Measurements from ENCODE around the gene ZNF778.
"Not testable (repeated sequence)": the region's sequence is repeated elsewhere in the genome, so short reads cannot be mapped to it uniquely, and the experiment has no call there.

Gene ZNF778

GRCh38 chr16:89191033-89191900 lies 26.2 kb upstream of the ZNF778 start:
- no peaks in the 10 kb centered on the region for H3K9me3 ChIP-seq (ENCODE audit: control insufficient read depth, low read length)
- WGBS: 87% methylated on average over 37 of the region's 44 CpGs
- H3K23ac ChIP-seq (ENCODE audit: low read length in 2 of 2): no peak overlapping the region
- no peaks in the 10 kb centered on the region for H3K36me3 ChIP-seq (ENCODE audit: control insufficient read depth in 1 of 2, insufficient read depth in 2 of 2, low read depth in 1 of 2, low read length in 2 of 2)
- no peak overlapping the region for H3K18ac ChIP-seq (ENCODE audit: low read depth in 1 of 2, low read length in 2 of 2)
- no peak overlapping the region for H3K4ac ChIP-seq (ENCODE audit: low read depth in 1 of 2, low read length in 2 of 2)
- no peak overlapping the region for H2BK120ac ChIP-seq (ENCODE audit: low read depth, low read length)
- H3K79me1 ChIP-seq (replicated peaks; ENCODE audit: low read length, poor library complexity, severe bottlenecking): no peaks in the 10 kb centered on the region
- H3K4me2 ChIP-seq (ENCODE audit: low read length, poor library complexity, severe bottlenecking): peak overlapping the region; percentile 16
- H3K14ac ChIP-seq (ENCODE audit: low read length in 2 of 2): no peak overlapping the region
- no peak for DNase-seq
- H4K8ac ChIP-seq (ENCODE audit: low read length): no peak overlapping the region
- no peak overlapping the region for H3K27ac ChIP-seq (ENCODE audit: low read length, poor library complexity, severe bottlenecking)
- H2BK12ac ChIP-seq (ENCODE audit: low read length in 2 of 2): no peak overlapping the region
- H3K4me1 ChIP-seq (ENCODE audit: control insufficient read depth, insufficient read depth, low read depth, low read length): peaks cover 12% of the 10 kb centered on the region
- H2BK5ac ChIP-seq (ENCODE audit: low read depth, low read length, poor library complexity, severe bottlenecking): no peak overlapping the region
- no peak overlapping the region for H2BK15ac ChIP-seq (ENCODE audit: low read depth, poor library complexity, severe bottlenecking)
- H3K9ac ChIP-seq (ENCODE audit: low read length): no peak overlapping the region
- peaks cover 0 to 31% of the 10 kb centered on the region in 2 experiments for H3K27me3 ChIP-seq (ENCODE audit: control insufficient read depth in 1 of 2, insufficient read depth in 1 of 2, low read length in 2 of 2)
- no peak overlapping the region for H2AFZ ChIP-seq (ENCODE audit: low read depth, low read length)
- H3K4me3 ChIP-seq (ENCODE audit: insufficient read depth in 1 of 2, low read depth in 1 of 2, low read length in 2 of 2): peak overlapping the region in 1 of 2 experiments; percentile 14
- no peak overlapping the region for H2AK5ac ChIP-seq (ENCODE audit: low read length, severe bottlenecking)
- no peak overlapping the region for H4K91ac ChIP-seq (ENCODE audit: low read length)

- peak overlapping the region; percentile 61 for H4K91ac ChIP-seq (ENCODE audit: low read length)
- H3K23ac ChIP-seq (ENCODE audit: low read length in 2 of 2): peak overlapping the region in 1 of 2 experiments; percentile 26
- no peak overlapping the region for H3K27ac ChIP-seq (ENCODE audit: low read length, poor library complexity, severe bottlenecking)
- H2BK15ac ChIP-seq (ENCODE audit: low read depth, poor library complexity, severe bottlenecking): no peak overlapping the region
- H3K4me2 ChIP-seq (ENCODE audit: low read length, poor library complexity, severe bottlenecking): peak overlapping the region; percentile 98
- H2AFZ ChIP-seq (ENCODE audit: low read depth, low read length): peak overlapping the region; percentile 79
- no peaks in the 10 kb centered on the region for H3K79me1 ChIP-seq (replicated peaks; ENCODE audit: low read length, poor library complexity, severe bottlenecking)
- peak overlapping the region; percentile 96 for H4K8ac ChIP-seq (ENCODE audit: low read length)
- H3K9ac ChIP-seq (ENCODE audit: low read length): no peak overlapping the region
- no peaks in the 10 kb centered on the region for H3K9me3 ChIP-seq (ENCODE audit: control insufficient read depth, low read length)
- peak overlapping the region; percentile 81 for H2BK120ac ChIP-seq (ENCODE audit: low read depth, low read length)
- 14% methylated on average over 9 of the region's 19 CpGs for WGBS
- H3K14ac ChIP-seq (ENCODE audit: low read length in 2 of 2): peak overlapping the region in 1 of 2 experiments; percentile 83
- DNase-seq: no peak
- H3K4me3 ChIP-seq (ENCODE audit: insufficient read depth in 1 of 2, low read depth in 1 of 2, low read length in 2 of 2): peak overlapping the region; percentile 60 to 70
- no peak overlapping the region for H3K4ac ChIP-seq (ENCODE audit: low read depth in 1 of 2, low read length in 2 of 2)
- H3K4me1 ChIP-seq (ENCODE audit: control insufficient read depth, insufficient read depth, low read depth, low read length): peaks cover 12% of the 10 kb centered on the region
- H2BK12ac ChIP-seq (ENCODE audit: low read length in 2 of 2): peak overlapping the region in 1 of 2 experiments; percentile 30
- H3K27me3 ChIP-seq (ENCODE audit: control insufficient read depth in 1 of 2, insufficient read depth in 1 of 2, low read length in 2 of 2): peaks cover 0 to 31% of the 10 kb centered on the region in 2 experiments
- H3K18ac ChIP-seq (ENCODE audit: low read depth in 1 of 2, low read length in 2 of 2): peak overlapping the region; percentile 80 to 92
- peaks cover 0 to under 1% of the 10 kb centered on the region in 2 experiments for H3K36me3 ChIP-seq (ENCODE audit: control insufficient read depth in 1 of 2, insufficient read depth in 2 of 2, low read depth in 1 of 2, low read length in 2 of 2)
- H2BK5ac ChIP-seq (ENCODE audit: low read depth, low read length, poor library complexity, severe bottlenecking): no peak overlapping the region
- H2AK5ac ChIP-seq (ENCODE audit: low read length, severe bottlenecking): no peak overlapping the region
These were observed 25.7 kb upstream of the ZNF778 start for GRCh38 chr16:89191901-89192185.

- not testable (repeated sequence) for H3K9ac ChIP-seq (ENCODE audit: low read length); H3K27ac ChIP-seq (ENCODE audit: low read length, poor library complexity, severe bottlenecking); H3K79me1 ChIP-seq (replicated peaks; ENCODE audit: low read length, poor library complexity, severe bottlenecking); H2AK5ac ChIP-seq (ENCODE audit: low read length, severe bottlenecking); H2BK15ac ChIP-seq (ENCODE audit: low read depth, poor library complexity, severe bottlenecking); H2BK5ac ChIP-seq (ENCODE audit: low read depth, low read length, poor library complexity, severe bottlenecking); H3K9me3 ChIP-seq (ENCODE audit: control insufficient read depth, low read length); H3K36me3 ChIP-seq (ENCODE audit: control insufficient read depth in 1 of 2, insufficient read depth in 2 of 2, low read depth in 1 of 2, low read length in 2 of 2); H3K4ac ChIP-seq (ENCODE audit: low read depth in 1 of 2, low read length in 2 of 2)
- H3K4me1 ChIP-seq (ENCODE audit: control insufficient read depth, insufficient read depth, low read depth, low read length): peaks cover 12% of the 10 kb centered on the region
- WGBS: 3% methylated on average over 55 of the region's 63 CpGs
- peaks cover 0 to 34% of the 10 kb centered on the region in 2 experiments for H3K27me3 ChIP-seq (ENCODE audit: control insufficient read depth in 1 of 2, insufficient read depth in 1 of 2, low read length in 2 of 2)
- peak overlapping the region; percentile 80 to 92 for H3K18ac ChIP-seq (ENCODE audit: low read depth in 1 of 2, low read length in 2 of 2)
- H2BK12ac ChIP-seq (ENCODE audit: low read length in 2 of 2): peak overlapping the region in 1 of 2 experiments; percentile 30
- peak overlapping the region; percentile 96 for H4K8ac ChIP-seq (ENCODE audit: low read length)
- H3K23ac ChIP-seq (ENCODE audit: low read length in 2 of 2): peak overlapping the region in 1 of 2 experiments; percentile 26
- peak; percentile 92 for DNase-seq
- peak overlapping the region in 1 of 2 experiments; percentile 83 for H3K14ac ChIP-seq (ENCODE audit: low read length in 2 of 2)
- peak overlapping the region; percentile 60 to 70 for H3K4me3 ChIP-seq (ENCODE audit: insufficient read depth in 1 of 2, low read depth in 1 of 2, low read length in 2 of 2)
- peak overlapping the region; percentile 81 for H2BK120ac ChIP-seq (ENCODE audit: low read depth, low read length)
- peak overlapping the region; percentile 61 for H4K91ac ChIP-seq (ENCODE audit: low read length)
- peak overlapping the region; percentile 79 for H2AFZ ChIP-seq (ENCODE audit: low read depth, low read length)
- H3K4me2 ChIP-seq (ENCODE audit: low read length, poor library complexity, severe bottlenecking): peak overlapping the region; percentile 98
These were observed 25.1 kb upstream of the ZNF778 start for GRCh38 chr16:89192186-89192955.
